ENCODE data around the gene XPA. TPM values are rescaled to one million over a fixed set of nuclear protein-coding genes. Genes with fewer than 3 reads are reported as not detected.

XPA gene
- total and polyA plus RNA-seq, 2 of the 8 experiments (the other 6 are each of a cell fraction or from before 2014, with no cell fraction given), result 0.24 to 2.6 TPM

DNA sequence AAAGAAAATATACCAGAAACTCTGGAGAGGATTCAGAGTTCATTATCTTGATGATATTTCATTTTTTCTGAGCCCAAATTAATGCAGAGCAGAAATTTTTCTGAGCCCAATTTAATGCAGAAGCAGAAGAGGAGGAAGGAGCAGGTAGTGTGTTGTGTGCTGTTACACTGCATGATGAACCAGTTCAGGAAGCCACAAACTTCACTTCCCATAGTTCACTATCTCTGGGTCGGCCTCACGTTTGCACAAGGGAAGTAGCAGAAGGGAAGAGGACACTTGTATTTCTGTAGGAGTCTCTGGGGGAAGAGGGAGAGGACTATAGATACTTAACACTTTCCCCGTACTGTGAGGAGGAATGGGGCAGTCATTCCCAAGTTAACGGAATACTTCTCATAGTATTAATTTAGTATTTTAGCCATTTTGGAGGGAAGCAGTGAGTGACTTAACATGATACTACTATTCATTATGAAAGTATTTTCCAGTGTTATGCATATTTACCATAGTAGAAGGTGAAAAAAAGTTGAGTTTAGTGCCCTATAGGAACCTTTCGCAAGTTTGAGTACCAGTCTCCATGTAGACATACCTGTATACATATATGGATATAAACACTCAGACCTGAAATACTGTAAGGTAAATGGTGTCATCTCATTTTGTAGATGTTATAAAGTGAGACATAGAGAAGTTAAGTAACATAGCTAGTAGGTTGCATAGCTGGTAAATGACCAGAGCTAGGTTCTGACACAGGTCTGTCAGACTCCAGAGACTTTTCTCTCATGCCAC lies 30.0 kb downstream of the XPA start:
- no peak overlapping the region for H3K14ac ChIP-seq (ENCODE audit: insufficient read length)
- no peaks in the 10 kb centered on the region for H3K9me3 ChIP-seq (ENCODE audit: insufficient read depth in 2 of 2, low read depth in 1 of 2, low read length in 1 of 2)
- no peak overlapping the region for H4K91ac ChIP-seq (replicated peaks; ENCODE audit: insufficient read length, low read length)
- no peak overlapping the region for H4K5ac ChIP-seq (ENCODE audit: insufficient read length, low read depth, low read length)
- no peak for FAIRE-seq
- H3K4ac ChIP-seq (replicated peaks; ENCODE audit: insufficient read length, low read depth, low read length), result no peak overlapping the region
- no peaks in the 10 kb centered on the region; the same call in 1 of the 2 replicates for H3K79me1 ChIP-seq (ENCODE audit: low read depth, low read length)
- H3K4me1 ChIP-seq (replicated peaks in 1 of 4; ENCODE audit: control insufficient read depth in 3 of 4, insufficient read depth in 4 of 4, low read length in 3 of 4), result no peaks in the 10 kb centered on the region
- no peak overlapping the region for H3K18ac ChIP-seq (ENCODE audit: extremely low read depth, low read length)
- 87% methylated on average over 5 of the region's 5 CpGs; no CpG with 5 or more reads in 1 of the 2 experiments for WGBS, 2 experiments (ENCODE audit: extremely low coverage in 1 of 2, insufficient coverage in 1 of 2, insufficient read length in 1 of 2, insufficient replicate concordance in 2 of 2, low coverage in 1 of 2, low lambda C conversion rate in 2 of 2, missing lambda C conversion rate in 1 of 2)
- CTCF ChIA-PET (ENCODE audit: partially characterized antibody), result no interaction called here
- no peak overlapping the region for H4K8ac ChIP-seq (ENCODE audit: extremely low read depth, insufficient read depth, low read length)
- H3K9ac ChIP-seq (replicated peaks in 1 of 4; ENCODE audit: extremely low read depth in 1 of 4, low read depth in 3 of 4, low read length in 3 of 4), result no peak overlapping the region
- H3K23me2 ChIP-seq (ENCODE audit: low read depth, low read length), result no peaks in the 10 kb centered on the region
- no peak overlapping the region for H2BK12ac ChIP-seq (ENCODE audit: low read depth, low read length)
- POLR2A ChIA-PET (ENCODE audit: partially characterized antibody), result interaction anchor here (0.7 kb wide), 1 partner anchor 22 kb away, joined by 3 read pairs; no protein-coding TSS in a partner anchor
- peaks cover 2 to 3% of the 10 kb centered on the region in 2 experiments for H4K20me1 ChIP-seq (replicated peaks in 1 of 2; ENCODE audit: control insufficient read depth in 1 of 2, insufficient read depth in 2 of 2, low read length in 2 of 2)
- no peak for DNase-seq (ENCODE audit: low read depth in 1 of 2, low spot score in 2 of 2)
- no peaks in the 10 kb centered on the region for H3K79me2 ChIP-seq (ENCODE audit: control insufficient read depth in 1 of 2, insufficient read depth in 2 of 2, low read length in 2 of 2)
- no peak overlapping the region for H2BK15ac ChIP-seq (ENCODE audit: low read length)
- H3K27ac ChIP-seq (ENCODE audit: low read depth, low read length), result no peak overlapping the region
- H2BK120ac ChIP-seq (replicated peaks; ENCODE audit: low read depth, low read length), result no peak overlapping the region
- H3K27me3 ChIP-seq (replicated peaks in 1 of 4; ENCODE audit: control insufficient read depth in 3 of 4, extremely low read depth in 1 of 4, insufficient read depth in 3 of 4, low read length in 3 of 4), result no peaks in the 10 kb centered on the region
- H2BK5ac ChIP-seq (ENCODE audit: low read depth, low read length), result no peak overlapping the region
- no peak overlapping the region for H3K4me2 ChIP-seq (ENCODE audit: insufficient read depth in 1 of 2, low read depth in 2 of 2, low read length in 2 of 2)
- no peak overlapping the region for H2BK20ac ChIP-seq (ENCODE audit: low read length)
- H3K23ac ChIP-seq (ENCODE audit: insufficient read length), result no peak overlapping the region
- peaks cover 27 to 91% (median 80%) of the 10 kb centered on the region in 4 experiments for H3K36me3 ChIP-seq (ENCODE audit: control insufficient read depth in 2 of 4, insufficient read depth in 4 of 4, low read length in 3 of 4)
- H2AFZ ChIP-seq (ENCODE audit: low read length), result no peak overlapping the region
- no peak overlapping the region for H2AK5ac ChIP-seq (ENCODE audit: low read depth, low read length)
- no peak overlapping the region for H3K4me3 ChIP-seq (ENCODE audit: extremely low read depth in 1 of 4, insufficient read depth in 2 of 4, low read depth in 3 of 4, low read length in 4 of 4)
- no peak overlapping the region for H3K56ac ChIP-seq (replicated peaks; ENCODE audit: insufficient read length, low read depth, low read length)
- TF ChIP-seq RXRA (IDR thresholded peaks at IDR 0.05; ENCODE audit: insufficient read depth, low read depth, low read length) (no peak), SAP30 (IDR thresholded peaks at IDR 0.05; ENCODE audit: insufficient read depth, insufficient replicate concordance, low read length) (no peak), SIX5 (IDR thresholded peaks at IDR 0.05; ENCODE audit: low read depth, low read length) (no peak), TAF1 (IDR thresholded peaks at IDR 0.05; ENCODE audit: low read depth, low read length) (no peak), BACH1 (IDR thresholded peaks at IDR 0.05; ENCODE audit: low read length) (no peak), CTBP2 (IDR thresholded peaks at IDR 0.05; ENCODE audit: borderline replicate concordance, insufficient read depth, insufficient read length, low read length) (no peak), KDM1A (IDR thresholded peaks at IDR 0.05; ENCODE audit: borderline replicate concordance, low read length) (no peak), SP4 (IDR thresholded peaks at IDR 0.05; ENCODE audit: low read length) (no peak), NANOG (IDR thresholded peaks at IDR 0.05; ENCODE audit: insufficient read depth, low read depth, low read length, poor library complexity, severe bottlenecking) (no peak)
- TF ChIP-seq, protein P1, sequence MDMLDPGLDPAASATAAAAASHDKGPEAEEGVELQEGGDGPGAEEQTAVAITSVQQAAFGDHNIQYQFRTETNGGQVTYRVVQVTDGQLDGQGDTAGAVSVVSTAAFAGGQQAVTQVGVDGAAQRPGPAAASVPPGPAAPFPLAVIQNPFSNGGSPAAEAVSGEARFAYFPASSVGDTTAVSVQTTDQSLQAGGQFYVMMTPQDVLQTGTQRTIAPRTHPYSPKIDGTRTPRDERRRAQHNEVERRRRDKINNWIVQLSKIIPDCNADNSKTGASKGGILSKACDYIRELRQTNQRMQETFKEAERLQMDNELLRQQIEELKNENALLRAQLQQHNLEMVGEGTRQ (IDR thresholded peaks at IDR 0.05; ENCODE audit: low read length), result no peak
- TF ChIP-seq, protein P2, sequence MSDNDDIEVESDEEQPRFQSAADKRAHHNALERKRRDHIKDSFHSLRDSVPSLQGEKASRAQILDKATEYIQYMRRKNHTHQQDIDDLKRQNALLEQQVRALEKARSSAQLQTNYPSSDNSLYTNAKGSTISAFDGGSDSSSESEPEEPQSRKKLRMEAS (IDR thresholded peaks at IDR 0.05), result no peak
